ENCODE results near the gene HTT. TPM values are rescaled to one million over a fixed set of nuclear protein-coding genes. Genes with fewer than 3 reads are reported as not detected.
"Not testable (repeated sequence)": the region's sequence is repeated elsewhere in the genome, so short reads cannot be mapped to it uniquely, and the experiment has no call there.

Gene HTT
- total and polyA plus RNA-seq, 9 donors: 13.3 to 63.2 (median 38.6) TPM

DNA sequence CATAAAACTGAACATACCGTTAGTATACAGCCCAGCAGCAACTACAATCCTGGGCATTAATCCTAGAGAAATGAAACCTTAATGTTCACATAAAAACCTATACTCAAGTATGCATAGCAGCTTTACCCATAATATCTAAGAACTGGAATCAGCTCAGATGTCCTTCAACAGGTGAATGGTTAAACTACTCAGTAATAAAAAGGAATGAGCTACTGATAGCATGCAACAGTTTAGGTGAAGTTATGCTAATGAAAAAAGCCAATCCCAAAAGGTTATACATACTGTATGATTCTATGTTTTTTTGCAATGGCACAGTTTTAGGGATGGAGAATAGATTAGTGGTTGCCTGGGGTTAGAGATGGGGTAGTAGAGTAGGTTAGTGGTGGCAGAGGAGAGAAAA is 9.3 kb downstream of the HTT start:
- H3K4me3 ChIP-seq: no peak overlapping the region
- no peak overlapping the region for H3K27ac ChIP-seq
- H3K27me3 ChIP-seq: no peaks in the 10 kb centered on the region
- 35 to 50% (median 43%) methylated on average over 1 of the region's 1 CpG for WGBS, 3 donors
- intact Hi-C loops (cut with DNase I): no loop called here
- no peaks in the 10 kb centered on the region for H3K9me3 ChIP-seq
- no peaks in the 10 kb centered on the region for H3K36me3 ChIP-seq
- no peaks in the 10 kb centered on the region for H3K4me1 ChIP-seq (ENCODE audit: insufficient read depth)
- TF ChIP-seq, protein P1, sequence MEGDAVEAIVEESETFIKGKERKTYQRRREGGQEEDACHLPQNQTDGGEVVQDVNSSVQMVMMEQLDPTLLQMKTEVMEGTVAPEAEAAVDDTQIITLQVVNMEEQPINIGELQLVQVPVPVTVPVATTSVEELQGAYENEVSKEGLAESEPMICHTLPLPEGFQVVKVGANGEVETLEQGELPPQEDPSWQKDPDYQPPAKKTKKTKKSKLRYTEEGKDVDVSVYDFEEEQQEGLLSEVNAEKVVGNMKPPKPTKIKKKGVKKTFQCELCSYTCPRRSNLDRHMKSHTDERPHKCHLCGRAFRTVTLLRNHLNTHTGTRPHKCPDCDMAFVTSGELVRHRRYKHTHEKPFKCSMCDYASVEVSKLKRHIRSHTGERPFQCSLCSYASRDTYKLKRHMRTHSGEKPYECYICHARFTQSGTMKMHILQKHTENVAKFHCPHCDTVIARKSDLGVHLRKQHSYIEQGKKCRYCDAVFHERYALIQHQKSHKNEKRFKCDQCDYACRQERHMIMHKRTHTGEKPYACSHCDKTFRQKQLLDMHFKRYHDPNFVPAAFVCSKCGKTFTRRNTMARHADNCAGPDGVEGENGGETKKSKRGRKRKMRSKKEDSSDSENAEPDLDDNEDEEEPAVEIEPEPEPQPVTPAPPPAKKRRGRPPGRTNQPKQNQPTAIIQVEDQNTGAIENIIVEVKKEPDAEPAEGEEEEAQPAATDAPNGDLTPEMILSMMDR (IDR thresholded peaks at IDR 0.05): no peak
- no peak for DNase-seq

DNA sequence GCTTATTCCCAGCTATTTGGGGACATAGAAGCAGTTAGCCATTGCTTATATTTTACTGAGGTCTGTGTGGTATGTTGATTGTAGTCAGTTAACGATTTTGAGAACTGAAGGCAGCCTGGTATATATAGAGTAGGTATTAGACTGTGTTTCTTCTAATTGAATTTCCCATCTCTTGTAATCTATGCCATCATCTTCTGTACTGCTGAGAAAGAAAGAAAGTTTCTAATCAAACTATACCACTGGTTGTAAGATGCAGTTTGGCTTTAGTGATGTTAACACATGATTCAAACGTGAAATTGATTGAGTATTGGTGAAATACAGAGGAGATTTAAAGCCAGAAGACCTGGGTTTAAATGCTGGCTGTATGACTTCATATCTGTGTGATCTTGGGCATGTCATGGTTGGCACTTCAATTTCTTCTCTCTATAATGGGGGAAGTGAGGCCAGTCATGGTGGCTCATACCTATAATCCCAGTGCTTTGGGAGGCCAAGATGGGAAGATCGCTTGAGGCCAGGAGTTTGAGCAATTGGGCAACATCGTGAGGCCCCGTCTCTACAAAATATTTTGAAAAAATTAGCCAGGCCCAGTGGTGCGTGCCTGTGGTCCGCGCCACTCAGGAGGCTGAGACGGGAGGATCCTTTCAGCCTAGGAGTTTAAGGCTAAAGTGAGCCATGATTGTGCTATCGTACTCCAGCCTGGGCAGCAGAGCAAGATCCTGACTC is 11.6 kb downstream of the HTT start:
- TF ChIP-seq EP300 (IDR thresholded peaks at IDR 0.05) (no peak), POLR2A (IDR thresholded peaks at IDR 0.05) (no peak)
- TF ChIP-seq, protein P1 (IDR thresholded peaks at IDR 0.05): no peak
- intact Hi-C loops (cut with DNase I): no loop called here
- 94 to 95% (median 94%) methylated on average over 10 of the region's 10 CpGs for WGBS, 3 donors

DNA sequence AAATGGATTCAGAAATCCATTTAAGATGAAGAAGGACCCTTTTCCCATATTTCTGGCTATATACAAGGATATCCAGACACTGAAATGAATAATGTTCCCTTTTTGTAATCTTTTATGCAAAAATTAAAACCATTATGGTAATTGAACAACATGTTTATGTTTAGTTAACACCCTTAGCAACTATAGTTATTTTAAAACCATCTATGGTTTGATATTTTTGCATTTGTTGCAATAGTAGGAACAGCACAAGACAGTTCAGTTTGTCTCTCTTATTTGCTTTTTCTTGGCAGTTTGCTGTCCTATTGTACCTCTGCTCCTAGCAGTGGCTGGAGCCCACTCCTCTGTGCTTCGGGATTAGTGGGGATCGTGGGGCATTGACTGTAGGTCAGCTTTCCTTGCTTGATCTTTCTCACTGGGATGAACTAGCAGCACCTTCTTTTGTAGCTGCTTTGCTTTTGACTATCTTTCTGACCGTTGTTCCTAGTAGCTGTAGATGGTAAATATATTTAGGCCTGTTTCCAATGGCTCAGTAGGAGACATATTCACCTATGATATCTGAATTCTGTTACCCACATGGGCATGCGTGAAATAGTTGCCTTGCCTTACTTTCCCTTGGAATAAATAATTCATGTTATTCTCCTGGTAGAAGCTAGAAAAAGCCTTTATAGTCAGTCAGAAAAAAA is 12.8 kb downstream of the HTT start:
- no peaks in the 10 kb centered on the region for H3K36me3 ChIP-seq
- intact Hi-C loops (cut with DNase I): no loop called here
- no peak for DNase-seq
- H3K4me1 ChIP-seq (ENCODE audit: insufficient read depth): no peaks in the 10 kb centered on the region
- TF ChIP-seq, protein P1 (IDR thresholded peaks at IDR 0.05): no peak
- TF ChIP-seq EP300 (IDR thresholded peaks at IDR 0.05) (no peak), POLR2A (IDR thresholded peaks at IDR 0.05) (no peak)
- H3K9me3 ChIP-seq: no peaks in the 10 kb centered on the region
- H3K27me3 ChIP-seq: no peaks in the 10 kb centered on the region
- H3K4me3 ChIP-seq: no peak overlapping the region
- H3K27ac ChIP-seq: no peak overlapping the region
- 85 to 87% (median 85%) methylated on average over 4 of the region's 4 CpGs for WGBS, 3 donors

More for the DNA sequence above, 11.6 kb downstream of the HTT start:
- no peak overlapping the region for H3K4me3 ChIP-seq
- H3K27ac ChIP-seq: no peak overlapping the region
- no peaks in the 10 kb centered on the region for H3K27me3 ChIP-seq
- H3K9me3 ChIP-seq: no peaks in the 10 kb centered on the region
- no peak for DNase-seq
- no peaks in the 10 kb centered on the region for H3K4me1 ChIP-seq (ENCODE audit: insufficient read depth)
- H3K36me3 ChIP-seq: no peaks in the 10 kb centered on the region

DNA sequence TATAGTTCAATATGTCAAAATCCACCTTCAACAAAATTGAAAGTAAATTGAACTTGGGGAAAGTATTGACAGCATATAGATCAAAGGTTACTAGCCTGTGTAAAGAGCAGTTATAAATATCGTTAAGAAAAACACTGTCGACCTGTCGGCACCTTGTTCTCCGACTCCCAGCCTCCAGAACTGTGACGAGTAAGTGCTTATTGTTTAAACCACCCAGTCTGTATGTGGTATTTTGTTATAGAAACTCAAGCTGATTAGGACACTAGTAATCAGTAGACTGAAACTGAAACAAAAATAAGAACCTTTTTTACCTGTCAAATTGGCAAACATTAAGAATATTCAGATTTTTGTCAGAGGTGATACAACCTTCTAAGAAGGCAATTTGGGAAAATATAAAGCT is 17.0 kb downstream of the HTT start:
- no peak overlapping the region for H3K4me3 ChIP-seq
- H3K4me1 ChIP-seq (ENCODE audit: insufficient read depth): no peaks in the 10 kb centered on the region
- H3K27me3 ChIP-seq: no peaks in the 10 kb centered on the region
- intact Hi-C loops (cut with DNase I): no loop called here
- 58 to 71% (median 63%) methylated on average over 5 of the region's 5 CpGs for WGBS, 3 donors
- DNase-seq: no peak
- no peak overlapping the region for H3K27ac ChIP-seq
- TF ChIP-seq, protein P1 (IDR thresholded peaks at IDR 0.05): no peak
- TF ChIP-seq EP300 (IDR thresholded peaks at IDR 0.05) (no peak), POLR2A (IDR thresholded peaks at IDR 0.05) (no peak)
- no peaks in the 10 kb centered on the region for H3K9me3 ChIP-seq
- no peaks in the 10 kb centered on the region for H3K36me3 ChIP-seq

DNA sequence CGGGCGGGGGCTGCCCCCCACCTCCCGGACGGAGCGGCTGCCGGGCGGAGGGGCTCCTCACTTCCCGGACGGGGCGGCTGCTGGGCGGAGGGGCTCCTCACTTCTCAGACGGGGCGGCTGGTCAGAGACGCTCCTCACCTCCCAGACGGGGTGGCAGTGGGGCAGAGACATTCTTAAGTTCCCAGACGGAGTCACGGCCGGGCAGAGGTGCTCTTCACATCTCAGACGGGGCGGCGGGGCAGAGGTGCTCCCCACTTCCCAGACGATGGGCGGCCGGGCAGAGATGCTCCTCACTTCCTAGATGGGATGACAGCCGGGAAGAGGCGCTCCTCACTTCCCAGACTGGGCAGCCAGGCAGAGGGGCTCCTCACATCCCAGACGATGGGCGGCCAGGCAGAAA is 20.2 kb downstream of the HTT start:
- H3K4me3 ChIP-seq; H3K4me1 ChIP-seq (ENCODE audit: insufficient read depth); H3K36me3 ChIP-seq; H3K9me3 ChIP-seq; H3K27me3 ChIP-seq; H3K27ac ChIP-seq; intact Hi-C loops (cut with DNase I); DNase-seq: not testable (repeated sequence)
- 94 to 96% (median 96%) methylated on average over 16 to 28 of the region's 28 CpGs for WGBS, 3 donors
